ENCODE results near the gene PVALB.

DNA sequence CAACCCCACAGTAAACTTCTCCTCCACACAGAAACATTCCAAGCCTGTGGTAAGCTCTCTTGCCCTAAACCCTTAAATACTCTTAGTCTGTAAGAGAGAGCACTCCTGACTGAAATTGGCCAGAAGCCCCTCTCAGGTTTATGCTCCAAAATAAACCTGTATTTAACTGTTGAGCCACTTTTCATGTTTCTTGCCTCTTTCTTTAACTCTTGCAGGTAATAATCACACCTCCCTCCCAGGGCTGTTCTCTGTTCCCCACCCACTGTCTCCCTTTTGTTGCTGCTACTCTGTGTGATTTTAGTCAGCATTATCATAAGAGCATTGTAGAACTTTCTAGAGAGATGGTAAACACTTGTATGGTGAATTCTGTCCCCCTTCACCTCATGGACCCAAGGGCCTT is 38.8 kb downstream of the PVALB start:
- TF ChIP-seq, protein P1, sequence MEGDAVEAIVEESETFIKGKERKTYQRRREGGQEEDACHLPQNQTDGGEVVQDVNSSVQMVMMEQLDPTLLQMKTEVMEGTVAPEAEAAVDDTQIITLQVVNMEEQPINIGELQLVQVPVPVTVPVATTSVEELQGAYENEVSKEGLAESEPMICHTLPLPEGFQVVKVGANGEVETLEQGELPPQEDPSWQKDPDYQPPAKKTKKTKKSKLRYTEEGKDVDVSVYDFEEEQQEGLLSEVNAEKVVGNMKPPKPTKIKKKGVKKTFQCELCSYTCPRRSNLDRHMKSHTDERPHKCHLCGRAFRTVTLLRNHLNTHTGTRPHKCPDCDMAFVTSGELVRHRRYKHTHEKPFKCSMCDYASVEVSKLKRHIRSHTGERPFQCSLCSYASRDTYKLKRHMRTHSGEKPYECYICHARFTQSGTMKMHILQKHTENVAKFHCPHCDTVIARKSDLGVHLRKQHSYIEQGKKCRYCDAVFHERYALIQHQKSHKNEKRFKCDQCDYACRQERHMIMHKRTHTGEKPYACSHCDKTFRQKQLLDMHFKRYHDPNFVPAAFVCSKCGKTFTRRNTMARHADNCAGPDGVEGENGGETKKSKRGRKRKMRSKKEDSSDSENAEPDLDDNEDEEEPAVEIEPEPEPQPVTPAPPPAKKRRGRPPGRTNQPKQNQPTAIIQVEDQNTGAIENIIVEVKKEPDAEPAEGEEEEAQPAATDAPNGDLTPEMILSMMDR (IDR thresholded peaks at IDR 0.05), result no peak
- TF ChIP-seq EZH2 (IDR thresholded peaks at IDR 0.05; ENCODE audit: borderline replicate concordance, insufficient read depth, low read depth, low read length, poor library complexity, severe bottlenecking), result no peak
